CD14-positive monocyte (primary cell): ENCODE measurements around the gene MYO1E. TPM values are rescaled to one million over a fixed set of nuclear protein-coding genes. Genes with fewer than 3 reads are reported as not detected.

Experiments
- DNase-seq, 3 donors: peaks; one replicate each; pipeline ENCODE4 v3.0.0-alpha.2; 2011 to 2022
- H2AFZ ChIP-seq: 2 replicates; pipeline ENCODE4 v1.6.0; 2012; ENCODE audit warnings: mild to moderate bottlenecking, low read depth, low read length, inconsistent platforms; ENCODE audit not compliant: insufficient read depth, poor library complexity, severe bottlenecking
- H3K27ac ChIP-seq, 2 donors: 1 replicate in 1 of 2; 2 replicates in 1 of 2; pipeline ENCODE4 v1.5.1; 2012 to 2013; ENCODE audit warnings: low read length in 2 of 2, control low read depth in 1 of 2, inconsistent platforms in 1 of 2, low read depth in 1 of 2, mild to moderate bottlenecking in 1 of 2
- H3K27me3 ChIP-seq, 2 donors: one replicate each; pipeline versions ENCODE4 v1.6.0 to v1.6.1; 2011 to 2013; ENCODE audit warnings: low read length in 2 of 2; ENCODE audit not compliant: control insufficient read depth in 2 of 2, insufficient read depth in 2 of 2
- H3K36me3 ChIP-seq, 2 donors: replicated peaks in 1 of 2; 1 replicate in 1 of 2; 2 replicates in 1 of 2; pipeline versions ENCODE4 v1.5.1 to v1.6.1; 2012 to 2013; ENCODE audit warnings: low read length in 2 of 2, control low read depth in 1 of 2, inconsistent platforms in 1 of 2, mild to moderate bottlenecking in 1 of 2; ENCODE audit not compliant: insufficient read depth in 2 of 2, control insufficient read depth in 1 of 2
- H3K4me1 ChIP-seq, 2 donors: 1 replicate in 1 of 2; 2 replicates in 1 of 2; pipeline versions ENCODE4 v1.5.1 to v1.6.1; 2012 to 2013; ENCODE audit warnings: low read length in 2 of 2, control low read depth in 1 of 2, inconsistent platforms in 1 of 2, mild to moderate bottlenecking in 1 of 2, moderate library complexity in 1 of 2; ENCODE audit not compliant: insufficient read depth in 2 of 2, control insufficient read depth in 1 of 2
- H3K4me2 ChIP-seq: replicated peaks from 2 replicates; pipeline ENCODE3; 2012; ENCODE audit warnings: low read length, moderate library complexity, mild to moderate bottlenecking; ENCODE audit not compliant: poor library complexity, severe bottlenecking; ENCODE audit errors: extremely low read depth
- H3K4me3 ChIP-seq, 3 experiments: fragments of 200-600 bp in 1 of 3; sonication (generic) in 1 of 3; replicated peaks in 1 of 3; 1 replicate in 2 of 3; 2 replicates in 1 of 3; pipeline ENCODE4 v1.5.1; 2011 to 2013; ENCODE audit warnings: low read length in 3 of 3, mild to moderate bottlenecking in 3 of 3, control low read depth in 2 of 3, low read depth in 2 of 3, inconsistent platforms in 1 of 3, moderate library complexity in 1 of 3
- H3K79me2 ChIP-seq: 2 replicates; pipeline ENCODE4 v1.6.0; 2012; ENCODE audit warnings: mild to moderate bottlenecking, control low read depth, inconsistent platforms, low read length, moderate library complexity; ENCODE audit not compliant: insufficient read depth
- H3K9ac ChIP-seq: 2 replicates; pipeline ENCODE4 v1.6.0; 2017; ENCODE audit warnings: low read length, mild to moderate bottlenecking; ENCODE audit not compliant: insufficient read depth, poor library complexity, severe bottlenecking
- H3K9me3 ChIP-seq, 2 donors: replicated peaks in 1 of 2; 1 replicate in 1 of 2; 2 replicates in 1 of 2; pipeline versions ENCODE4 v1.5.1 to v1.6.1; 2012 to 2013; ENCODE audit warnings: low read length in 2 of 2, control low read depth in 1 of 2; ENCODE audit not compliant: control insufficient read depth in 1 of 2, insufficient read depth in 1 of 2
- H4K20me1 ChIP-seq: 2 replicates; pipeline ENCODE4 v1.6.0; 2012; ENCODE audit warnings: mild to moderate bottlenecking, low read length, control low read depth, moderate library complexity; ENCODE audit not compliant: insufficient read depth
- H3K27ac Mint-ChIP-seq, 7 donors: one replicate each; pipeline ENCODE4 v1.8.0; 2020; ENCODE audit warnings: mild to moderate bottlenecking in 7 of 7, mixed read lengths in 7 of 7, moderate library complexity in 6 of 7, inconsistent platforms in 2 of 7
- H3K27me3 Mint-ChIP-seq, 3 donors: one replicate each; pipeline ENCODE4 v1.8.0; 2021 to 2022; ENCODE audit warnings: low read depth in 3 of 3, mild to moderate bottlenecking in 3 of 3, mixed read lengths in 3 of 3, moderate library complexity in 3 of 3, inconsistent platforms in 1 of 3
- H3K36me3 Mint-ChIP-seq, 2 donors: one replicate each; pipeline ENCODE4 v1.8.0; 2020; ENCODE audit warnings: mixed read lengths in 2 of 2, inconsistent platforms in 1 of 2, mild to moderate bottlenecking in 1 of 2
- H3K4me1 Mint-ChIP-seq: one replicate; pipeline ENCODE4 v1.8.0; 2020; ENCODE audit warnings: mild to moderate bottlenecking, mixed read lengths
- H3K4me3 Mint-ChIP-seq, 2 donors: one replicate each; pipeline ENCODE4 v1.8.0; 2020; ENCODE audit warnings: mild to moderate bottlenecking in 2 of 2, mixed read lengths in 2 of 2, moderate library complexity in 1 of 2
- H3K9me3 Mint-ChIP-seq, 7 donors: one replicate each; pipeline ENCODE4 v1.8.0; 2020 to 2022; ENCODE audit warnings: mixed read lengths in 7 of 7, mild to moderate bottlenecking in 6 of 7, moderate library complexity in 6 of 7, inconsistent platforms in 2 of 7
- CTCF ChIP-seq: fragments of 200-600 bp; IDR thresholded peaks from one replicate; pipeline ENCODE4 v1.8.0; 2022; ENCODE audit warnings: antibody characterized with exemption, mild to moderate bottlenecking
- WGBS: methylation state at CpG from one replicate; pipeline ENCODE4 v1.1.5; 2013; ENCODE audit warnings: missing lambda C conversion rate; ENCODE audit not compliant: insufficient coverage; 5-methylcytosine and 5-hydroxymethylcytosine counted together
- intact Hi-C, 2 donors: fragments of 100-400 bp; cut with micrococcal nuclease; formaldehyde crosslinking; loops; one replicate each; pipeline versions ENCODE4 v1.15.0 to v1.15.1; 2023
- polyA plus RNA-seq, 3 donors: library from polyadenylated mRNA; depleted of rRNA in 1 of 3; unstranded in 2 of 3; stranded (reverse) in 1 of 3; fragments of 300-500 nt in 2 of 3; fragments of >200 nt in 1 of 3; fragmentation: Illumina TruSeq in 2 of 3; gene quantifications; 1 replicate in 2 of 3; 2 replicates in 1 of 3; pipeline ENCODE4 v1.2.3, GENCODE V29; 2012 to 2021

MYO1E gene
- polyA plus RNA-seq, 3 donors = 5.5 to 16.2 (median 6.2) TPM

- H3K9me3 Mint-ChIP-seq = no peaks in the 10 kb centered on the region
- H3K27ac ChIP-seq = no peak overlapping the region
- H3K4me1 ChIP-seq = peaks cover 11 to 12% of the 10 kb centered on the region in 2 donors
- no peaks in the 10 kb centered on the region for H3K79me2 ChIP-seq
- H3K27me3 ChIP-seq = no peaks in the 10 kb centered on the region
- peaks cover 20% of the 10 kb centered on the region for H3K4me1 Mint-ChIP-seq
- H3K9ac ChIP-seq = no peak overlapping the region
- H3K36me3 ChIP-seq = no peaks in the 10 kb centered on the region
- H3K4me3 ChIP-seq = no peak overlapping the region
- no peaks in the 10 kb centered on the region for H4K20me1 ChIP-seq
- peaks cover 0 to 2% (median 2%) of the 10 kb centered on the region in 3 donors for H3K27me3 Mint-ChIP-seq
- H3K36me3 Mint-ChIP-seq = peaks cover 2 to 5% of the 10 kb centered on the region in 2 donors
- no peak for DNase-seq
- no peak for TF ChIP-seq CTCF
- H3K27ac Mint-ChIP-seq = no peak overlapping the region
- no peak overlapping the region for H3K4me2 ChIP-seq
- intact Hi-C loops = loop anchor here in 1 of 2 donors (10.0 kb wide), 2 partner anchors 58 to 132 kb away; no protein-coding TSS in a partner anchor
- 100% methylated on average over 4 of the region's 7 CpGs for WGBS
- H3K4me3 Mint-ChIP-seq = no peak overlapping the region
- H3K9me3 ChIP-seq = no peaks in the 10 kb centered on the region
- H2AFZ ChIP-seq = no peak overlapping the region
These were observed 66.0 kb downstream of the MYO1E start for GRCh38 chr15:59306520-59307164.

DNA sequence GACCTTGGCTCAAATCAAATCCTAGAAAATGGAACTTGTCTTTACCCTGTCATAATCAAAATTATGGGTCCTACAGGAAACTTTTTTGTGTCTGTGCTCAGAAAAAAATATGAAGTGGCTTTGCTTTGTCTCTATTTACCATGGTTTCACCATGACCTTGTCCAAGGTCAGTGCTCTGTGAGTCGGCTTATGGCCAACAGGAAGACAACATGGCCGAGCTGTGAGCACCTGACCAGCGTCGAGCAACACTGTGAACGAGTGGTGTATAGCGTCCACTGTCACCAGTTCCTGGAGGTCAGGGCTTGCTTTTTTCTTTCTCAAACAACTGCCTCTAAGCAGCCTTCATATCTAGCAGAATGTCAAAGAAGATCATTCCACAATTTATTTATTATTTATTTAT lies 67.9 kb downstream of the MYO1E start:
- 69% methylated on average over 2 of the region's 6 CpGs for WGBS
- Mint-ChIP-seq H3K27ac (peak overlapping the region in 5 of 7 donors; percentile 71 to 91 (median 88)), H3K9me3 (peaks cover 0 to 2% (median 0%) of the 10 kb centered on the region in 7 donors), H3K4me1 (peaks cover 37% of the 10 kb centered on the region), H3K27me3 (peaks cover 0 to 2% (median 0%) of the 10 kb centered on the region in 3 donors), H3K4me3 (no peak overlapping the region), H3K36me3 (peaks cover 2% of the 10 kb centered on the region in 2 donors)
- peaks cover 3% of the 10 kb centered on the region for H3K79me2 ChIP-seq
- peaks cover 27 to 29% of the 10 kb centered on the region in 2 donors for H3K4me1 ChIP-seq
- DNase-seq = no peak
- H3K9me3 ChIP-seq = no peaks in the 10 kb centered on the region
- peak overlapping the region in 1 of 2 donors; percentile 21 for H3K27ac ChIP-seq
- no peak for TF ChIP-seq CTCF
- intact Hi-C loops = loop anchor here in 1 of 2 donors (10.0 kb wide), 2 partner anchors 60 to 130 kb away; no protein-coding TSS in a partner anchor
- no peaks in the 10 kb centered on the region for H4K20me1 ChIP-seq
- H3K27me3 ChIP-seq = no peaks in the 10 kb centered on the region
- H3K36me3 ChIP-seq = no peaks in the 10 kb centered on the region
- H3K4me2 ChIP-seq = no peak overlapping the region
- no peak overlapping the region for H3K4me3 ChIP-seq
- no peak overlapping the region for H3K9ac ChIP-seq
- no peak overlapping the region for H2AFZ ChIP-seq
